NCI-H524 (cell line): ENCODE data around the gene VIPR2.
A peak's percentile ranks its signal among the peaks of the same experiment; 100 is the strongest.

Source experiments
- DNase-seq, 2 experiments: peaks; one replicate each; lab custom pipeline; 2025; lab: John Stamatoyannopoulos, UW

Gene VIPR2

DNA sequence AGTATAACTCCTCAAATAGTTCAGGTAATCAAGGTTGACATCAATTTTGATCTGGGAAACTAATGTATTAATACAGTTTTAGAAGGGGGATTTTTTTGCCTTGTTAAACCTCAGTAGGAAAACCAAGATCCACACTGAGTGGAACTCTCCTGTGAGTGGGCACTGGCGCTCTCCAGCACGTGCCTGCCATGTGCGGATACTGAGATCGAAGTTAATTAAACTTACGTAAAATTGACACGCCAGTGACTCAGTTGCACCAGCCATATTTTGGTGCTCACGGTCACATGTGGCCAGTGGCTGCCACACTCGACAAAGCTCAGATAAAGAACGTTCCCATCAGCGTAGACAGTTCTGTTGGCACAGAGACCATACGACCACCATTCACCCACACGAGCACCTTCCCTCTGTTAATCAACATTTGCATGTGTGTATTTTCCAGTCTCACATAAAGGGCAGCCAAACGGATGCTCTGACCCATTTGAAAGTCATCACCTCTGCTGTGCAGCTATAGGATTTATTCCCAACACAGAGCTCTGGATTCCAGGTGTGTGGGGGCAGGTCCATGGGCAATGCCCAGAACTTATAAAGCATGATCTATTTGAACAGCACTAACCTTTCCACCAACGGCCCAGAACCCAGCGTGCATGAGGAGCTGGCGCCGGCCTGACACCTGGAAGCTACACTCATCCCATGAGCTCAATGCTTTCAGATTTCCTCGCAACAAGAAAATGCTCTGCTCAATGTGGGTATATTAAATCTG is 77.7 kb downstream of the VIPR2 start:
- DNase-seq, result no peak

DNA sequence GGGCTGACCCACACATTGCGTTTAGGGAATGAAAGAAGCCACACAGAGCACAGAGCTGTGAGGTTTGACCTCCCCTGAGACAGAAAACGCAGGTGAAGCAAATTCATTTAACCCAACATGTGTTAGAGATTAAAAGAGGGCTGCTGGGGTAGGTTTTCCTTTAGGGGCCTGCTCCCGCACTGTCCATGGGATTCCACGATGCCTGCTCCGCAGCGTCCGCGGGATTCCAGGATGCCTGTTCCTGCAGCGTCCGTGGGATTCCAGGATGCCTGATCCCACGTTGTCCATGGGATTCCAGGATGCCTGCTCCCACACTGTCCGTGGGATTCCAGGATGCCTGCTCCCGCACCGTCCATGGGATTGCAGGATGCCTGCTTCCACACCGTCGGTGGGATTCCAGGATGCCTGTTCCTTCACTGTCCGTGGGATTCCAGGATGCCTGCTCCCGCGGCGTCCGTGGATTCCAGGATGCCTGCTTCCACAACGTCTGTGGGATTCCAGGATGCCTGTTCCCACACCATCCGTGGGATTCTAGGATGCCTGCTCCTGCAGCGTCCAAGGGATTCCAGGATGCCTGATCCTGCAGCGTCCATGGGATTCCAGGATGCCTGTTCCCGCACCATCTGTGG is 78.7 kb downstream of the VIPR2 start:
- DNase-seq, result no peak

DNA sequence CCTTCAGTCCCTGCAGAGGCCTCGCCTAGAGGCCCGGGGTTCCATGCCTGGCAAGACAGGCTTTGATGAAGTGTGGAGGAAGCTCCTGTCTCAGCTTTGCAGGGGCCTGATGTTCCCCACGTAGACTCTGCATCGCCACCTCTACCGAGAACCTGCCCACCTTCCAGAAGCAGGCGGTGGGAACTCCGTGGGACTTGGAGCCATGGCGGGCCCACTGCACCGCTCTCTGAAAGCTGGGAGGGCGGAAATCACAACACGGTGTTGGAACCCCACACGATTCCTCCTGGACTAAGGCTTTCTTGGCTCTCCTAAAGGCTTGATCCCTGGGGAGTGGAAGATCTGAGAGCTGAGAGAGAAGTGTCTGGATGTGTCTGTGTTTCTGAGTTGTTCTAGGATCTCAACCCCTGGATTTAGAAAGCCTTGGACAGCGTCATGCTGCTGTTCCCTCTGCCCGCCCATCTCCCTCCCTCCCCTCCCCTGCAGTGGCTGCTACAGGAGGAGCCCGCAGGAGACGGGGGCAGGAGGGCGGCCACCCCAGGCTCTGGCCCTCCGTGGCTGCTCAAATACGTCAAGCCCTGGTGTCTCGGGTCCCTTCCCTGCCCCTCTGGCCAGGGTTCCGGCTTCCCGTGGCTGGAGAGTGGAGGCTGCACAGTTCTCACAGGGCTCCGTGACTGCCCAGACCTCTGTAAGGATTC is 79.7 kb downstream of the VIPR2 start:
- no peak for DNase-seq

DNA sequence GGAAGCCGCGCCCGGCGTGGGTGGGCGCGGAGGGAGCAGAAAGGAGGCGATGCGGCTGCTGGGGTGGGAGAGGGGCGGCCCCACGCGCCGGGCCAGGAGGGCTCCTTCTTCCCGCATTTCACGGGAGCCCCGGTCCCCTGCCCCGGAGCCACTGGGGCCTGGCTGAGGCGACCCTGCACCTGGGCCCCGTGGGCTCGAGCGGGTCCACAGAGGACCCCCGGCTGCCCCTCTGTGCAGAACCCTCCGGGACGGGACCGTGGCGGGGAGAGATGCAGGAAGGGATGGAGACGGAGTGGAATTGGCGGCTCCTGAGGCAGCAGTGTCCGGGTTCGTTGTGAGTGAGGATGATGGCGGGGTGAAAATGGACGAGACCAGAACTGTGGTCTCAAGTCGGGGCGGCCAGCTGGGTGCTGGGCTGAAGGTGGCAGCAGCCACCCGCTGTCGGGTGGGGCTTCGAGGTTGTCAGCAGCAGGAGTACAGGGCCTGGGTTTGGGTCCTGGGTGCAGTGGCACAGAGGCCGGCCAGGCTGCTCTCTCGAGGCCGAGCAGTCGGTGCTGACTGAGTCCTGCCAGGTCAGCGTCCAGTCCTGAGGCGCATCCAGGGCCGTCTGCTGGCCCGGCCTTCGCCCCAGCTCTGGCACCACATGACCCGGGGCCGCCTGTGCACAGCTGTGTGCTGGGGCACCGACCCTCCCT is 80.4 kb downstream of the VIPR2 start:
- no peak for DNase-seq

DNA sequence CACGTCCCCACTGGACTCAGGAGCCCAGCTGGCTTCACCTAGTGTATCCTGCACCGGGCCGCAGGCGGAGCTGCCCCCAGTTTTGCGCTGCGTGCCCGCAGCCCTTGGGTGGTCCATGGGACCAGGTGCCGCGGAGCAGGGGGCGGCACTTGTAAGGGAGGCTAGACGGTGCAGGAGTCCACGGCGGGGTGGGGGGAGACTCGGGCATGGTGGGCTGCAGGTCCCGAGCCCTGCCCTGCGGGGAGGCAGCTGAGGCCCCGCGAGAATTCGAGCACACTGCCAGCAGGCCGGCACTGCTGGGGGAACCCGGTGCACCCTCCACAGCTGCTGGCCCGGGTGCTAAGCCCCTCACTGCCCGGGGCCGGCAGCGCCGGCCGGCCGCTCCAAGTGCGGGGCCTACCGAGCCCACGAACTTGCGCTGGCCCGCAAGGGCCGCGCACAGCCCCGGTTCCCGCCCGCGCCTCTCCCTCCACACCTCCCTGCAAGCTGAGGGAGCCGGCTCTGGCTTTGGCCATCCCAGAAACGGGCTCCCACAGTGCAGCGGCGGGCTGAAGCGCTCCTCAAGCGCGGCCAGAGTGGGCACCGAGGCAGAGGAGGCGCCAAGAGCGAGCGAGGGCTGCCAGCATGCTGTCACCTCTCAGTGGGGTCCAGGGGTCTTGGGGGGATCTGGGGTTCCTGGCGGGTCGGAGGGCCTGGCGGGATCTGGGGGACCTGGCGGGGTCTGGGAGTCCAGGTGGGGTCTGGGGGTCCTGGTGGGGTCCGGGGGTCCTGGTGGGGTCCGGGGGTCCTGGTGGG is 81.4 kb downstream of the VIPR2 start:
- no peak for DNase-seq

DNA sequence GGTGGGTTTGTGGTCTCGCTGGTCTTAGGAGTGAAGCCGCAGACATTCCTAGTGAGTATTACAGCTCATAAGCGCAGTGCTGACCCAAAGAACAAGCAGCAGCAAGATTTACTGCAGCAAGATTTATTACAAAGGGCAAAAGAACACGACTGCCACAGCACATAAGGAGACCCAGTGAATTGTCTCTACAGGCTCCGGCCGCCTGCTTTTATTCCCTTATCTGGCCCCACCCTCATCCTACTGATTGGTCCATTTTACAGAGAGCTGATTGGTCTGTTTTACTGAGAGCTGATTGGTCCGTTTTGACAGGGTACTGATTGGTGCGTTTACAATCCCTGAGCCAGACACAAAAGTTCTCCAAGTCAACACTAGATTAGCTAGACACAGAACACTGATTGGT is 82.1 kb downstream of the VIPR2 start:
- DNase-seq, result no peak

DNA sequence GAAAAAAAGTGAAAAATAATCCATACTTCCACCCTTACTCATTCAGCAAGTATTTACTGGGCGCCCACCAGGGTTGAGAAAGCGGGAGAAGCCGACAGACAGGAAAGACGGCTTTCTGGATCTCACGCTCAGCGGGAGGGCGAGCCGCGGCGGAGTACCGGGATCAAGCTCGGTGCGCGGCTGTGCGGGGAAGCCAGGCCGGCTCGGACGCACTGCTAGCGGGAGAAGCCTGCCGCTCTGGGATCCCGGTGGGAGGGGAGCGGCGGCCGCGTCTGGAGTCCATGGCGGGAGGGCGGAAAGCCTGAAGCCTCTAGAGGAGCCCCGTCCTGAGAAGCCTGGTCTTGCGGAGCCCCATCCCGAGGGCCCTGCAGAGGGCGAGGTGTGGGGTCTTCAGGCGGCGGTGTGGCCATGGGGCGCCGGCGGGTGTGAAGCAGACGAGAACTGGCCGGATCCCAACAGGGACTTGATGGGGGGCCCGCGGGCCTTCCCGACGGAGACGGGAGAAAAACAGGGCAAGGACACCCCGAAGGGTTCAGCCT is 82.9 kb downstream of the VIPR2 start:
- DNase-seq, result peak in 1 of 2 experiments; percentile 2

DNA sequence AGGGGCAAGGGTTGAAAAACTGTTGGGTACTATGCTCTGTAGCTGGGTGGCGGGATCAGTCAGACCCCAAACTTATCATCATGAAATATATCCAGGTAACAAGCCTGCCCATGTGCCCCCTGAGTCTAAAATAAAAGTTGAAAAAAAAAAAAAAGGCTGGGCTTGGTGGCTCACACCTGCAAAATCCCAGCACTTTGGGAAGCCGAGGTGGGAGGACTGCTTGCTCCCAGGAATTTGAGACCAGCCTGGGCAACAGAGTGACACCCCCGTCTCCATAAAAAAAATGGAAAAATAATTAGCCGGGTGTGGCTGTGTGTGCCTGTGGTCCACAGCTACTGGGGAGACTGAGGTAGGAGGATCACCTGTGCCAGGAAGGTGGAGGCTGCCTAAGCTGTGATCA is 83.5 kb downstream of the VIPR2 start:
- DNase-seq, result no peak

DNA sequence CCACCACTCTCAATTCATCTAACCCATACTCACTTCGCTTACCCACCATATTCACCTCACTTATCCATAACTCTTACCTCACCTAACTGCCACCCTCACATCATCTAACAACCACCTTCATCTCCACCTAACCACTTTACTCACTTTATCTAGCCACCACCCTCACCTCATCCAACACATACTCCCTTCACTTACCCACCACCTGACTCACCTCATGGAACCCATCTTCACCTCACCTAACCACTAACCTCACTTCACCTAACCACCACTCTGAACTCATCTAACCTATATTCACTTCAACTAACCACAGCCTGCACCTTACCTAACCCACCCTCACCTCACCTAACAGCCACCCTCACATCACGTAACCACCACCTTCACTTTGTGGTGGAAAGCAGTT is 84.2 kb downstream of the VIPR2 start:
- DNase-seq, result no peak

DNA sequence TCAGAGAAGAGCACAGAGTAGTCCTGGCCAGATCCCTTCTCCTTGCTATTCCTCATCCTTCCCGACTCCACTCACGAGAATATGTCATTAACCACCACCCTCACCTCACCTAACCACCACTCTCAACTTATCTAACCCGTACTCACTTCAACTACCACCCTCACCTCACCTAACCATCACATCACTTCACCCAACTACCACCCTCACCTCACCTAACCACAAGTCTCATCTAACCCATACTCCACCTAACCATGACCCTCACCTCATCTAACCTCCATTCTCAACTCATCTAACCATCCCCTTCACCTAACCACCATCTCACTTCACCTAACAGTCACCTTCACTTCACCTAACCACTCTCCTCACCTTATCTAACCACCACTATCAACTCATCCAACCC is 85.0 kb downstream of the VIPR2 start:
- no peak for DNase-seq

DNA sequence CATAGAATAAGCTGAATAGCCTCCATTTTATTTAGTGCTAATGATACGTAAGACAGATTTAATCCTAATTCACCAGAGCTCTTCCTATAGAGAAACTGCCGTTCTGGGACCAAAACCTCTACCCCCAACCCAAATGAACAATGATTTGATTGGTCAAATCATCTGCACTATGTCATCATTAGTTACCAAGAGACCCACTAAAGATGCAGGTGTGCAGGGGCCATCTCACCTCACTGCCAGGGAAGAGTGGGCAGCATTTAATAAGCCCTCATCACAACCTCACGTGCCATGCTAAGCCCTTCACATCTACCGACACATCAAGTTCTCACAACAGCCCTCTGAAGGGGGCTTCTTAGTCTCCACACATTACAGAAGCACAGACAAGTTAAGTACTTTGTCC is 87.0 kb downstream of the VIPR2 start:
- DNase-seq, result no peak

DNA sequence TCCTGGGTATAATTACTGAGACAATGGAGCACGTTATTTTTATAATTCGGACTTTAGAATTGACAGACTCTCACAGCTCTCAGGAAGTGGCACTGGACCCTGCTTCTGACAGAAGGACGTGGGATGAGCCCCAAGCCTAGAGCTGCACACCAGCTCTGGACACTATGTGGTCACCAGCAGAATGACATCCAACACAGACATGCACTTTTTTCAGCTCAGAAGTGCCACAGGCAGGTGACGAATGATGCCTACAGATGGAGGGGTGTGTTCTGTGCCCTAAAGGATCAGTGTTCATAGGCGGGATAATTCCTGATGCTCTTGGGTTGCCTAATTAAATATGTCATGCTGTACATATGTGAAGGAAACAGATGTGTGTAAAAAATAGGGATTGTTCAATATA is 87.9 kb downstream of the VIPR2 start:
- peak; percentile 62 to 84 for DNase-seq

DNA sequence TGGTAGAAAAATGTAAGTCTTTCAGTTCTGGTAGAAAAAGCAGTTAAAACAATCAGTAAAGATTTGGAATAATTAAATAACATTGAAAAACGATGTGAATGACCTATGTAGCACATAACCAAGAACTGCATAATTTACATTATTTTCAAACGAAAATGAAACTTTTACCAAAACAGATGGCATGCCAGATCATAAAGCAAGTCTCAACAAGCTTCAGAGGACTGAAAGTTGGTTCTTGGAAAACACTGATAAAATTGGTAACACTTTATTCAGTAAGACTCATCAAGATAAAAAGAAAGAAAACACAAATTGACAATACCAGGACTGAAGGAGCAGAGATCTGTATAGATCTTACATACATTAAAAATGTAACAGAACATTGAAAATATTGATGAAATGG is 92.8 kb downstream of the VIPR2 start:
- no peak for DNase-seq

DNA sequence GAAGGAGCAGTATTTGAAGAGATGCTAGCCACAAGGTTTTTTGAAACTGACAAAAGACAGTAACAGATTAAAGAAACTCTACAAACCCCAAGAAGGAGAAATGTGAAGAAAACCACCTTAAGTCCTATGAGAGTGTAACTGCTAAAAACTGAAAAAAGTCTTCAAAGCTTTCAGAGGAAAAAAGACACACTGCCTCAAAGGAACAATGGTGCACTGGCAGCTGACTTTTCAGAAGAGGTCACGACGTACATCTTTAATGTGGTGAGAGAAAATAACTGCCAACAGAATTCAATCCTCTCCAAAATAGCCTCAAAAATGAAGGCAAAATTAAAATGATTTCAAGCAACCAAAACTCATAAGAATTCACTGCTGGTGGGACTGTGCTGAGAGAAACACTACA is 94.0 kb downstream of the VIPR2 start:
- no peak for DNase-seq

DNA sequence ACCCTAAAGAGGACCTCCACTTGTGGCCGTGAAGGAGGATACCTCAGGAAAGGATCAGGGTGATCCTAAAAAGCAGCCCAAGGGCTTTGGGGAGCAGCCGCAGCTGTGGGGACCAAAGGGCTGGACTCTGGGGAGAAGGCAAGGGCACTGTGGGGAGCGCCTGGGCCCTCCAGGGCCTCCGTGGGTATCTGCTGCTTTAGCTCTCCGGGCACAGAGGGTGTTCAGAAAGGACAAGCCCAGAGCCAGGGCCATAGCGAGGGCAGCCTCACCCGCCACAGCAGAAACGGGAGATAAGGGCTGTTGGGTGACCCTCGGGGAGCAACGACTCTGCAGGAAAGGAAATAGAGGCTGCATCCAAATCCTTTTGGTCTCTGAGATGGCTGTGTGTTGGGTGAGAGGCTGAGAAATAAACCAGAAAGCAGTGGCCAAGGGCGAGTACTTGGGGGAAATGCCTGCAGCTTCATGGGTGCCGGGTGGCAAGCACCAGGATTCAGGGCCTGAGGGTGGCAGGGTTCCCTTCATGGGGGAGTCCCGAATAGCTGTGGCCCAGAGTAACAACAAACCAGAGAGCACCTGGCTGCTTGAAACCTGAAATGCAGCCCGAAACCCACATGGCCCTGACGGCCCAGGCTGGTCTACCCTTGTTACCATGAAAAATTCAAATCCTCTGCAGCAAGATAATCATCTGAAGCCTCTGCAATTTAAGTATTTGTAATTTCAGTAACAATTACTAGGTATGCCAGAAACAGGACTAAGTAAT is 95.2 kb downstream of the VIPR2 start:
- no peak for DNase-seq

DNA sequence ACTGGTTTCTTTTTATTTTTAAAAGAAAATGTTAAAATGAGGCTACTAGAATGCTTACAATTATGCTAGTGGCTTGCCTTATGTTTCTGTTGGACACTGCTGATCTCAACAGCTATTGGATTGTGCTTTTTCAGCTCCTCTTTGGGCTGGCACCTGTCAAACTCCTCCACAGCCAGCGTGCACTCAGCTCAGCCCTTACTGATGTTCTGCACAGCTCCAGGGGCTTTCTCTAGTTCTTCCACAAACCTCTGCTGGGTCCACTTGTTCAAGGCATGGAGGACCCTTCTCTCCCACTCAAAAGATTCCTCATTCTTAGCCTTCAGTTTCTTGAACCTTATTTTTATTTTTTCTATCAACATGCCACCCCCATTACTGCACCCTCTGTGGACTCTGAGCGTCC is 96.0 kb downstream of the VIPR2 start:
- DNase-seq, result no peak

DNA sequence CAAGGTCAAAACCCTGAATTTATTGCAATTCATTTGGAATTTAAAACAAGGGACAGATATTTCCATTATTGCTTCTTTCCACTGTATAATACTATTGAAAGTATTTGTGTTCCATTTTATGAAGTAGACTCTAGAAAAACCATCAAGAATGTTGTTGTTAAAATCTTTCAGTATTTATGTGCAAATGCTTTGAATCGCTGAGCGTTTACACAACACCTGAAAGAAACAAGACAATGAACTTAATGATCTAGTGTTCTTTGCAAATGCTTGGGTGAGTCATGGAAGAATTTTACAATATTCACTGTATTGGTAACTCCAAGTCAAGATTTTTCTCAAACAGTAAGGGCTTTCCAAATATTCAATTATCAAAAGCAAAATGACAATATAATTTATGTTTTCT is 97.1 kb downstream of the VIPR2 start:
- no peak for DNase-seq

DNA sequence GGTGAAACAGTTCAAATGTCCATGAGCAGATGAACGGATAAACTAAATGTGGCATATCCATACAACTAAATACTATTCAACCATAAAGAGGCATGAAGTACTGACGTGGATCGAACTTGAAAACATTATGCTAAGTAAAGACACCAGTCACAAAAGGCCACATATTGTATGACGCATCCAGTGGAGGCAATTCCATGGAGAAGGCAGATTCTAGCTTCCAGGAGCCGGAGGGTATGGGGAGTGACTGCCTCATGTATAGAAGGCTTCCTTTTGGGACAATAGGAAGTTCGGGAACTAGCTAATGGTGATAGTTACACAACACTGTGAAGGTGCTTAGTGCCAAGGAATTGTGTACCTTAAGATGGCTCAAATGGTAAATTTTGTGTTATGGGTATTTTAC is 98.4 kb downstream of the VIPR2 start:
- DNase-seq, result no peak

DNA sequence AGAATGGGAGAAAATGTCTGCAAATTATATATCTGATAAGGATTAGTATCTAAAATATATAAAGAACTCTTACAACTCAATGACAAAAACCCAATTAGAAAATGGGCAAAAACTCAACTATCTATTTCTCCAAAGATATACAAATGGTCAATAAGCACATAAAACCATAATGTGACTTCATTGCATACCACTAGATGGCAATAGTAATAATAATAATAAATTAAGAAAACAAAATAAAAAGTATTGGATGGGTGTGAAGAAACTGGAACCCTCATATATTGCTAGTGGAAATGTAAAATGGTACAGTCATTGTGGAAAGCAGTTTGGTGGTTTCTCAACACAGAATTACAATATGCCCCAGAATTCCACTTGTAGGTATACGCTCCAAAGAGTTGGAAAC is 98.8 kb downstream of the VIPR2 start:
- no peak for DNase-seq

DNA sequence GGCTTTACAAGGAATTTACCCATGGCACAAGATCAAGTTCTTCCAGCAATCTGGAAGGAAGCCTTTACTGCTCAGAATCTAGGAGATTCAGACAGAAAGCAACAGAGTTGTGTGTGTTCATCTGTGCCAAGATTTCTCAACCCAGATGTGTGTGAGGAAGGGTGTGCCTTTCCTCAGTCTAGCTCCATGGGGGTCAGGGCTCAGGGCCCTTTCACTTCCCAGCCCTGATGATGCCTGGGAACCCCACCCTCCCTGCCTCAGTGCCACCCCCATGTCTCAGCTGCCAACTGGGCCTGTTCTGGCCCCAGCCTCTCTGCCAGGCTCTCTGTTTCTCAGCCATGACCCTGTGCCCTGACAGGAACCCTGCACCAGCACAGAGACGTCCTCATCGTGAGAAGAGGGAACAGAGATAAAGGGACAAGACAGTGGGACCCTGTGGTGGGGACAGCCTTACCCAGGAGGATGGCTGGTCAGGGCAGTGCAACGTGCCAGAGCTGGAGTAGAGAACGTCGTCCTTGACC is 102.0 kb downstream of the VIPR2 start:
- DNase-seq, result no peak

DNA sequence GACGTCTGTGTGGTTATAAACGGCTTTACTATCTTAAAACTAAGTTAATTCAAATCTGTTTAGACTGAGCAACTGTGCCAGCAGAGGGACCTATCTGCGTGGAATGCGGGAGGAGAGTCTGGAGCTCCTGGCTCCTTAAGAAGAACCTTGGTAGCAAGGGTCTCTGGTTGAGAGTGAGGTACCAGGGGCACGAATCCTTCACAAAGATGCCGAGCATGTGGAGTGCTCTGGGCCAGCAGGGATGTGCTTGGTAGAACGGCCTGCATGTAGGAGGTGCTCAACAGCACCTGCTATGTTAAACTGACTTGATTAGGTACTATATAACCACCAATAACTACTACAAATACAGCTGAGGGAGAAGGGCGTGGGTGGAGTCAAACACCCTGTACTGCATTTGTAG is 102.6 kb downstream of the VIPR2 start:
- DNase-seq, result no peak
